HCT116 (cell line): ENCODE results near the gene SYNPO2L.

Experiments used
- POLR2AphosphoS5 ChIP-seq: IDR thresholded peaks from 2 replicates; pipeline ENCODE4 v1.6.1; 2011; ENCODE audit warnings: mild to moderate bottlenecking, low read depth, low read length, moderate library complexity
- SRF ChIP-seq: IDR thresholded peaks from 2 replicates; pipeline ENCODE4 v1.6.1; 2012; ENCODE audit warnings: low read depth

DNA sequence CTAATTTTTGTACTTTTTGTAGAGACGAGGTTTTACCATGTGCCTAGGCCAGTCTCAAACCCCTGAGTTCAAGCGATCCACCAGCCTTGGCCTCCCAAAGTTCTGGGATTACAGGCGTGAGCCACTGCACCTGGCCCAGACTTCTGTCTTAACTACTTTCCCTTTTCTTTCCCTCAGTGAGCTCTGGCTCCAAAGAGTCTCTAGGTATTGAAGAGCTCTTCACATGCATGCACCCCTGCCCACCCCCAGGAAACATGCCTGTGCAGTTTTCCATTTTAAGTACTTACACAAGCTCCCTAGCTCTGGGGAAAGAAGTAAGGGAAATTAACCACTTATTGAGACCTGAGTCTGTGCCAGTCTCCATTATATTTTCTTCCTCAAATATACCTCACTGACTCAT, 16.5 kb downstream of the SYNPO2L start:
- no peak for TF ChIP-seq SRF
- no peak for TF ChIP-seq POLR2AphosphoS5
